ENCODE data around the gene GSN.

DNA sequence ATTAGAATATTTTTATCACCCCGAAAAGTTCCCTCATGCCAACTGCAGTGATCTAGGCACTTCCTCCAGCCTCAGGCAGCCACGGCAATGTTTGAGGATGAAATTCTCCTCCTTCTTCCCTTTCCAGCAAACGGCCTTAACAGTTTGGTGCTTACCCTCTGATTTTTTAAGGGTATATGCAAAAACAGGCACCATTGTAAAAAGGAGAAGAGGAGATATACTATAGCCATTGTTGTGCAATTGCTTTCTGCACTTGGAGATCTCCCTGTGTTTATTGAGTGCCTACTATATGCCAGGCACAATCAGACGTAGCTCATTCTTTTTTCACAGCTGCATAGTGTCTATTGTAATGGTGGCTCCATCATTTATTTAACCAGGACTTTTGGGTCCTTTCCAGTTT is 29.4 kb downstream of the GSN start:
- TF ChIP-seq EGR1 (IDR thresholded peaks at IDR 0.05; ENCODE audit: borderline replicate concordance, low read depth, low read length): no peak
- no peak for TF ChIP-seq EZH2 (IDR thresholded peaks at IDR 0.05; ENCODE audit: low read depth, low read length, severe bottlenecking)
- no peak for TF ChIP-seq CTCF (IDR thresholded peaks at IDR 0.05; ENCODE audit: control extremely low read depth in 1 of 3, insufficient read depth in 1 of 3, low read depth in 1 of 3, low read length in 3 of 3)
- no peak for TF ChIP-seq CBX5 (IDR thresholded peaks at IDR 0.05; ENCODE audit: low read depth, low read length)
- TF ChIP-seq BCL11A (IDR thresholded peaks at IDR 0.05; ENCODE audit: low read depth in 2 of 2, low read length in 2 of 2): no peak
- TF ChIP-seq FOSL1 (IDR thresholded peaks at IDR 0.05; ENCODE audit: insufficient read depth, low read depth, low read length): no peak
- no peak for TF ChIP-seq POLR2A (IDR thresholded peaks at IDR 0.05; ENCODE audit: control extremely low read depth in 1 of 2, low read depth in 2 of 2, low read length in 2 of 2)

All from H1 (cell line).